ENCODE data around the gene FAM50A. TPM values are rescaled to one million over a fixed set of nuclear protein-coding genes. Genes with fewer than 3 reads are reported as not detected.

The FAM50A gene
- total RNA-seq, 1 donor from 2014 or later, result 21.2 TPM

- no peak for FAIRE-seq
These were observed 32.0 kb upstream of the FAM50A start for GRCh38 chrX:154411981-154412340.

GRCh38 chrX:154412468-154412867 is 31.5 kb upstream of the FAM50A start:
- DNase-seq (ENCODE audit: low spot score in 2 of 2), result no peak
- no peak for FAIRE-seq

More at GRCh38 chrX:154411981-154412340, 32.0 kb upstream of the FAM50A start:
- DNase-seq (ENCODE audit: low spot score in 2 of 2), result peak in 1 of 2 donors; percentile 54

DNA sequence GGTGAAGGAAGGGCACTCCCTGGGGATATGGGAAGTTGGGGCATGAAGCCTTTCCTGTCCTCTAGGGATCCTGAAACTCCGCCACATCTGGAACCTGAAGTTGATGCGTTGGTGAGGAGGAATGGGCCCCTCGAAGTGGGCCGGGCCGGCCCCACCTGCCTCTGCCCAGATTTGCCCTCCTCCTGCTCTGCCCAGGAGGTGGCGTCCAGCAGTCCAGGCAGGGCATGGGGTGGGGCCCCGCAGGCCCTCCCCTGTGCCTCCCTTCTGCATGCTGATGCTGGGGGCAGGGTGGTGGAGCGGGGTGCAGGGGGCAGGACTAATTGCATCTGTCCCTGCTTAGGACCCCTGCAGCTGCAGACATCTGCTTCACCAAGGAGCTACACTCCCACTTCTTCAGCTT is 30.8 kb upstream of the FAM50A start:
- DNase-seq (ENCODE audit: low spot score in 2 of 2), result no peak
- FAIRE-seq, result no peak

DNA sequence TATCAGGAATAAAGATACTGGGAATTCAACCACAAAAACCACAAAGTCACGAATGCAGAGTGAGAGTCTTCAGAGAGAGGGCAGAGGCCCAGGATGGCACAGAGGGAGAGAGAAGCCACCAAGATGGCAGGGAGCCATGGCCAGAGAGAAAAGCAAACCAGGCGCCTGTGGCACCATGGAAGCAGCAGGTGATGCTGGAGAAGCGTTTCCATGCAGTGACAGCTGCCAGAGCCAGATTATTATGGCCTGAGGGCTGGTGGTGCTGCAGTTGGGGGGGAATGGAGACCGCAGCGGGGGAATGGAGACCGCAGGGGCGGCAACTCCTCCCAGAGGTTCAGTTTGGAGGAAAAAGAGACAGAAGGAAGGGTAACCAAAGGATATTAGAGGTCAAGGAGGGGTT is 26.8 kb upstream of the FAM50A start:
- FAIRE-seq (no peak), DNase-seq (ENCODE audit: low spot score in 2 of 2) (no peak)

- FAIRE-seq (no peak), DNase-seq (ENCODE audit: low spot score in 2 of 2) (no peak)
These were observed 24.8 kb upstream of the FAM50A start for GRCh38 chrX:154419189-154419588.

DNA sequence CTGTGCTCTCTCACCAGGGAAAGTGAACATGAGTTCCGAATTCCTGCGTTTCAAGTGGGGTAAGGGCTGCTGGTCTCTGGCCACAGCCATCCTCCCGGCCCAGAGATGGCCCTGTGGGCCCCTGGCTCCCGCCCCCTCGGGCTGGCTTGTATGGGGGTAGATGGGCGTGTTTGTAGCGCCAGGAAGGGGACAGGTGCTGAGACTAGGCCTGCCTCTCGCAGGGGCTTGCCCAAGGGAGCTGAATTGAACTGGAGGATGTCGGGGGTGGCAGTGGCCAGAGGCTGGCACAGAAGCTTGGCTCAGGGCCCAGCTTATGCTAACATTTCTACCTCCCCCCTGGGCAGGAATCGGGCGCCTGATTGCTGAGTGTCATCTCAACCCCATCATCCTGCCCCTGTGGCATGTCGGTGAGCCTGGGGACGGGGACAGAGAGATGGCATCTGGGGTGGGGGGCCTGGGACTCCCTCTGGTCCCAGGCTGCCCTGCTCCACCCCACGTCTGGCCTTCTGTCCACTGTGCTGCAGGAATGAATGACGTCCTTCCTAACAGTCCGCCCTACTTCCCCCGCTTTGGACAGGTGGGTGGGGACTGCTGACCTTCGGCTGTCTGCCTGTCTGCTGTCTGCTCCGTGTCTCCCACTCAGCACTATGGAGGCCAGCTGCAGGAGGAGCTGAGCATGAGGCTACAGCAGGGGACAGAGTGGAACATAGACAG is 24.1 kb upstream of the FAM50A start:
- FAIRE-seq (no peak), DNase-seq (ENCODE audit: low spot score in 2 of 2) (no peak)

- DNase-seq (ENCODE audit: low spot score in 2 of 2) (no peak), FAIRE-seq (no peak)
These were observed 23.6 kb upstream of the FAM50A start for GRCh38 chrX:154420402-154420756.

GRCh38 chrX:154426916-154427770 is 16.8 kb upstream of the FAM50A start:
- no peak for DNase-seq (ENCODE audit: low spot score in 2 of 2)

DNA sequence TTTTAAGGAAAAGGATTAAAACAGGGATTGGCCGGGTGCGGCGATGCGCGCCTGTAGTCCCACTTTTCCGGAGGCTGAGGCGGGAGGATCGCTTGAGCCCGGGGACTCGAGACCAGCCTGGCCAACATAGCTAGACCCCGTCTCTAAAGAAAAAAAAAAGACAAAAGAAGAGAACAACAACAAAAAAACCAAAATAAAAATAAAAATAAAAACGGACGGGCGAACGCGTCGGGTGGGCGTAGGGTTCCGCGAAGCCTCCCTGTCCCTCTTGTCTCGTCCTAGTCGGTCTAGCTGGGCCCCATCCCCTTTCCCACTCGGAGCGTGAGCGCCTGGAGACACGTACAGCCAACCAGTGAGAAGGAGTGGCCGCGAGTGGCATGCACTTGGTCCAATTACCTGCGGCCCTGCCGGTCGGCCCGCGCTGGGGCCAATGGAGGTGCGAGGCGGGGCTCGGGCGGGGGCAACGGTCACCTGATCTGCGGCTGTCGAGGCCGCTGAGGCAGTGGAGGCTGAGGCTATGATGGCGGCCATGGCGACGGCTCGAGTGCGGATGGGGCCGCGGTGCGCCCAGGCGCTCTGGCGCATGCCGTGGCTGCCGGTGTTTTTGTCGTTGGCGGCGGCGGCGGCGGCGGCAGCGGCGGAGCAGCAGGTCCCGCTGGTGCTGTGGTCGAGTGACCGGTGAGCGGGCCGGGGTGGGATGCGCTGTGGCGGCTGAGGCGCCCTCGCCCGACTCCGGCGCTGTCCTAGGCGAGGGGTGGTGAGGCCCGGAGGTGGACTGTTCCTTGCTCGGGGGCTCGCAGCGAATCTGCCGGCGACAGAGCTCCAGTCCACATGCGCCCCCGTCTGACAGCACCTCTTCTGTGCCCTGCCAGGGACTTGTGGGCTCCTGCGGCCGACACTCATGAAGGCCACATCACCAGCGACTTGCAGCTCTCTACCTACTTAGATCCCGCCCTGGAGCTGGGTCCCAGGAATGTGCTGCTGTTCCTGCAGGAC is 15.5 kb upstream of the FAM50A start, which contains the start of gene ATP6AP1:
TSS of gene ATP6AP1 (plus strand) at position 502 of the 996 bp plus-strand sequence. CDS start at position 518, 16 bp downstream.
- peak; percentile 78 to 81 for DNase-seq (ENCODE audit: low spot score in 2 of 2)
- no peak for FAIRE-seq

More at GRCh38 chrX:154426916-154427770, 16.8 kb upstream of the FAM50A start:
- FAIRE-seq, result no peak

- no peak for DNase-seq (ENCODE audit: low spot score in 2 of 2)
- FAIRE-seq, result no peak
These were observed 14.2 kb upstream of the FAM50A start for GRCh38 chrX:154429711-154430110.

DNA sequence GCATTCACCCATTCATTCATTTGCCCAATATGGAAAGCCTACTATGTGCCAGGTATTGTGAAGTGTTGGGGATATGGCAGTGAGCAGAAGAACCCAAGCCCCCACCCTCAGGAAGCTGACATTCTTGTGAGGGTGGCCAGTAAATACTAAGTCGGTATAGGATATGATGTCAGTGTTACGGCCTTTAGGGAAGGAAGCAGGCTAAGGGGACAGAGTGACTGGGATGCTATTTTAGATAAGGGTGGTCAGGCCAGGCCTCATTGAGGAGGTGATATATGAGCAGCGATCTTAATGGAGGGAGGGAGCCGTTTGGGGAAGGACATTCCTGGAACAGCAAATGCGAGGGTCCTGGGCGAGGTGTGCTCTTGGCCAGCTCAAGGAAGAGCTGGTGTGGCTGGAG is 13.5 kb upstream of the FAM50A start:
- no peak for FAIRE-seq
- no peak for DNase-seq (ENCODE audit: low spot score in 2 of 2)

- no peak for FAIRE-seq
- DNase-seq (ENCODE audit: low spot score in 2 of 2), result no peak
These were observed 13.0 kb upstream of the FAM50A start for GRCh38 chrX:154430916-154431315.

DNA sequence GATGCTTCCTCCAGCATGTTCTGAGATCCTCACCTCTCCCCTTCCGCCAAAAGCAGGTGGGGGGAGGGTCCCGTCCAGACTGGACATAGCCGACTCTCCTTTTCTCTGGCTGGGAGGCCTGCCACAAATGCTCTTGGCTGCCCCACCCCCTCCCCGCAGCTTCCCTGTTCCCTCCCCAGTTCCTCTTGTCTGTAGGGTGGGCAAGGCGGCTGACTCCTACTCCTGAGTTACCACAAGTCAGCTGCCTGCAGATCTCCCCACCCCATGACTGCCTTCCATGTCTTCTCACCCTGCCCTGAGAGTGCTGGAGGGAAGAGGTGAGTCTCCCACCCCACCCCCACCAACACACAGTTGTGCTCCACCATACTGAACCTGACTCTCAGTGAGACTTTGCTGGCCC is 12.6 kb upstream of the FAM50A start:
- DNase-seq (ENCODE audit: low spot score in 2 of 2) (no peak), FAIRE-seq (no peak)

DNA sequence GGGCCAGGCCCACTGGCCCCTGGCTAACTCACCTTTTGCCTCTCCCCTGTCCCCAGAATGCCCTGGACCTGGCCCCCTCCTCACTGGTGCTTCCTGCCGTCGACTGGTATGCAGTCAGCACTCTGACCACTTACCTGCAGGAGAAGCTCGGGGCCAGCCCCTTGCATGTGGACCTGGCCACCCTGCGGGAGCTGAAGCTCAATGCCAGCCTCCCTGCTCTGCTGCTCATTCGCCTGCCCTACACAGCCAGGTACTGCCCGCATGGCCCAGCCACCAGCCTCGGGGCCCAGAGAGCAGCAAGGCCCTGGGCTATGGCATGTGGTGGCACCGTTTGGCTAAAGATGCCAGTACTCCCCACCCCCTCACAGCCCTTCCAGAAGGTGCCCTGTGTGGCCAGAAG is 11.7 kb upstream of the FAM50A start:
- DNase-seq (ENCODE audit: low spot score in 2 of 2), result no peak
- FAIRE-seq, result no peak

DNA sequence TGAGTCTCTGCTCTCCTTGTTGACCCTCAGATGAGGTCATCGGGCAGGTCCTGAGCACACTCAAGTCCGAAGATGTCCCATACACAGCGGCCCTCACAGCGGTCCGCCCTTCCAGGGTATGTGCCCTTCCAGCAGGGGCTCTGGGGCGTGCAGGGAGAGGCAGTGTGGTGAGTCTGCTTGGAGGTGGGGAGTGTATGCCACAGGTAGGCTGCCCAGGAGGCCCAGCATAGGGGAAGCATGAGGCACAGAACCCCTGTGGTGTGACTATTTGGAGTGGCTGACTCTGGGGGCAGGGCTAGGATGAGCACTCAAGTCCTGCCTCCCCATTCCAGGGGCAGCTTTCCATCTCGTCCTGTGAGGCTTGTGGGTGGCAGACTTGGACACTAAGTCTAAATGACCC is 10.3 kb upstream of the FAM50A start:
- no peak for DNase-seq (ENCODE audit: low spot score in 2 of 2)

DNA sequence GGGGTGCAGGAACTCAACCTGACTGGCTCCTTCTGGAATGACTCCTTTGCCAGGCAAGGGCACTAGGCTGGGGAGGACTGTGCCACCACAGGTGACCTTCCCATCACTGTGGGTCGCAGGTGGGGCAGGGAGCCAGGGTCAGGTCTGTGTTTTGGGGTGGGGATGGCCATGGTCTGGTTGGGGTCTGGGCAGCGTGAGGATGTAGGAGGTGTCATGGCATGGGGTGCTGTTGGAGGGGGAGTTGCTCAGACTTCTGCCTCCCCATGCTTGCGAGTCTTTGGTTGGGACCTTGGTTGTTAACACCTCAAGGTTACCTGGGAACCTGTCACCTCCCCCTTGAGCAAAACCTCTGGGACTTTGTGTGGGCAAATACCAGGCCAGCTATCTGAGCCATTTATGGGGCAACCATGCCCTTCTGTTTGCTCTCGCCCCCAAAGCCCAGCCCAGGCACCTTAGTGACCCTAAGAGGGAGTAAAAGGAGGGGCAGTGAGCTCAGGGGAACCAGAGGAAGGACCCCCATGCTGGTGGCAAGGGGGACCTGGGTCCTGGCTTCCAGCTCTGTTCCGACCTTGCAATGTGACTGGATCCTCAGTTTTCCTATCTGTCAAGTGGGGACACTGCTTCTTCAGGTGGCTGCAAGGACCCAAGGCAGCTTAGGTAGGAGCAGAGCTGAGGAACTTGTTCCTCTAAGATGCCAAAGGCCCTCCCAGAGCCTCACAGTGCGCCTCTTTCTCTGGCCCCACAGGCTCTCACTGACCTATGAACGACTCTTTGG is 9.4 kb upstream of the FAM50A start:
- DNase-seq (ENCODE audit: low spot score in 2 of 2) (no peak), FAIRE-seq (no peak)

More for the DNA sequence above, 10.3 kb upstream of the FAM50A start:
- no peak for FAIRE-seq

DNA sequence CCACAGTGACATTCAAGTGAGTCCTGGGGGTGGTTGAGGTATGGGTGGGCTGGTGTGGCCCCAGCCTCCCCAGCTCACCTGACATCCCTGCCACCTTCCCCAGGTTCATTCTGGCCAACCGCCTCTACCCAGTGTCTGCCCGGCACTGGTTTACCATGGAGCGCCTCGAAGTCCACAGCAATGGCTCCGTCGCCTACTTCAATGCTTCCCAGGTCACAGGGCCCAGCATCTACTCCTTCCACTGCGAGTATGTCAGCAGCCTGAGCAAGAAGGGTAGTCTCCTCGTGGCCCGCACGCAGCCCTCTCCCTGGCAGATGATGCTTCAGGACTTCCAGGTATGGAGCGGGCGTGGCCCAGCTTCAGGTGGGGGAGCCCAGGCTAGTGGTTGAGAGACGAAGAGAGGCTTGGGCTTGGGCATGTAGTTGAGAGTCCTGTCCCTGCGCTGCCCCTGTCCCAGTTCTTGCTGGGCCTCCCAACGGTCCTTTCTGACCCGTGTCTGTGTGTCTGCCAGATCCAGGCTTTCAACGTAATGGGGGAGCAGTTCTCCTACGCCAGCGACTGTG is 8.7 kb upstream of the FAM50A start:
- FAIRE-seq (no peak), DNase-seq (ENCODE audit: low spot score in 2 of 2) (no peak)

GRCh38 chrX:154436374-154436982 is 7.5 kb upstream of the FAM50A start:
- FAIRE-seq (no peak), DNase-seq (ENCODE audit: low spot score in 2 of 2) (peak; percentile 78 to 85)

Data from frontal cortex (tissue), 4 donors.